HG03103 (cell line): Measurements from ENCODE around the gene VPS54.
"Not testable (repeated sequence)": the region's sequence is repeated elsewhere in the genome, so short reads cannot be mapped to it uniquely, and the experiment has no call there.

ENCODE experiments used
- ATAC-seq: cut with Tn5 transposase; IDR thresholded peaks from one replicate; pipeline ENCODE4 v1.9.1; 2021; ENCODE audit warnings: low read depth; ENCODE audit not compliant: unreplicated experiment

Gene VPS54

DNA sequence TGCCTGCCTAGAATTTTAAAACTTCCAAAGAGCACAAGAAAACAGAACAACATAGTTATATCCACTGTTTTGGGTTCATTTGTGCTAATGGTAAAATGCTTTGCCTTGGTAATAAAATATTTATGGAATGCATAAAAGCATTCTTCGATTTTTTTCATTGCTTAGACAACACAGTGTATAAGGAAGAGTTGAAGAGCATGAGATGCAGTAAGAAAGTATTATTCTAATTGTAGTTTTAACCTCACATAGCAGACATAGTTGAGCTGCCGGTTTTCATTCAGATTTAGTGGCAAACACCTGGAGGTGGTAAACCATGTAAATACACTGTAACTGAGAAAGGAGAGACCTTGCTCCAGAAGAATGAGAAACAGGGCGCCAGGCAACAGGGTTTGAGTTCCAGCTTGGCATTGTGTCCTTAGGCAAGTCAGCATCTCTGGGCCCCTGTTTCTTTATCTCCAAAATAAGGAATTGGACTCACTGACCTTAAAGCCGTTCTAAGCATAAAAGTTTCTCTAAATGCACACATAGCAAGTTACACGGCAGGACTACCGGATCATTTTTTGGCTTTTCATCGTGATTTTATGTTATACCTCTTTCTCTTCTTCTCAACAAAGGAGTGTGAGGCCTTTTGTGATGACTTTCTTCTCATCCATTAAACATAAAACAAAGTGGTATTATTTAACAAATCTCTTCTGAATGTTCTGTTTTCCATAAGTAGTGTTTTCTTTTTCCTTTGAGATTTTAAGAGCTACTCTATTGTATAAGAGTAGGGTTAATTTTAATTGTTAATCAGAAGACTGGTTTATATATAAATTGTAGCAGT is 169.6 kb downstream of the VPS54 start:
- no peak for ATAC-seq

DNA sequence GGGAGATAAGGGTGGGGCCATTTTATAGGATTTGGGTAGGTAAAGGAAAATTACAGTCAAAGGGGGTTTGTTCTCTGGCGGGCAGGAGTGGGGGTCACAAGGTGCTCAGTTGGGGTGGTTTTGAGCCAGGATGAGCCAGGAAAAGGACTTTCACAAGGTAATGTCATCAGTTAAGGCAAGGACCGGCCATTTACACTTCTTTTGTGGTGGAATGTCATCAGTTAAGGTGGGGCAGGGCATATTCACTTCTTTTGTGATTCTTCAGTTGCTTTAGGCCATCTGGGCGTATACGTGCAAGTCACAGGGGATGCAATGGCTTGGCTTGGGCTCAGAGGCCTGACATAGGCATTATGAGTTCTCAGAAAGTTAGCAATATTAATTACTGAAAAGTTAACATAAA is 171.7 kb downstream of the VPS54 start:
- not testable (repeated sequence) for ATAC-seq

DNA sequence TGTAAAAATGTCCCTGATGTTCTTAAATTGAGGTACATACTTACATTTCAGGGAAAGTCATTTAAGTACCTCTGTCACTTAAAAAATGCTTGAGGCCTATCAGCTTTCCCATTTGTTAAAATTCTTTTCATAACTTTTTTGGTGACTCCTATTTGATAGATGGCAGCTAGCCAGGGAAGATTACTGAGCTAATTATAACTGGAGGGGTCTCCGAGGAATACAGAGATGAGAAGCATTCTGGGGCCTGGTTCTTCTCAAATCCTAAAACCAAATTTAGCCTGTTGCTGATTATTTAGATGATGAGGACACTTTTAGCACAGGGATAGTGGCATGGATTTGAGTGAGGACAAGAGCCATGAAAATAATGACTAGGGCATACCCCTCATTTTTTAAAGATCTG is 172.7 kb downstream of the VPS54 start:
- no peak for ATAC-seq

DNA sequence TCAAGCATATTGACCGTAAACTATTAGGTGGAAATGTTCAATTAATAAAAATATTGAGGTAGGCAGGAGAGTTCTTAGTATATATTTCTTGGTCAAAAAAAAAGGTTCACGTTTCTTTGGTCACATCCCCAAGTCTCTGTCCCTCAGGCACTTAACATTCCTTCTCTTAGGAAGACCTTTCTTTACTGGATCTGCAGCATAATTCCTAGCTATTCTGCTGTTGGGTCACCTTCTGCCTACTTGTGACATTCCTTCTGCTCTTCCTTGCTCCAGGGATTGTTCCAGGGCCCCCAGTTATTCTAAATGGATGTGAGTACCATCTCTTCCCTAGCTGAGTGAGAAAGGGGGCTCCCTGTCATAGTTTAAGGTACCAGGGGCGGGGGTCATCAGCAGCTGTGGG is 173.4 kb downstream of the VPS54 start:
- no peak for ATAC-seq

DNA sequence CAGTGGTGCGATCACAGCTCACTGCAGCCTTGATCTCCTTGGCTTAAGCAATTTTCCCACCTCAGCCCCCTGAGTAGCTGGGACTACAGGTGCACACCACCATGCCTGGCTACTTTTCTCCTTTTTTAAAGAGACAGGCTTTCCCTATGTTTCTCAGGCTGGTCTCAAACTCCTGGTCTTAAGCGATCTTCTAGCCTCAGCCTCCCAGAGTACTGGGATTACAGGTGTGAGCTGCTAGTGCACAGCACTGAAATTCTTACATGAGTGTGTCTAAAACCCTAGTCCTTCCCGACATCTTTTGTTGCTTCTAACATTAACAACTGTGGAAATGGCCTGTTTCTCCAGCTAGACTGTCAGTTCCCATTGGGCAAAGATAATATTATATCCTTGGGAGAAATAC is 174.6 kb downstream of the VPS54 start:
- no peak for ATAC-seq

DNA sequence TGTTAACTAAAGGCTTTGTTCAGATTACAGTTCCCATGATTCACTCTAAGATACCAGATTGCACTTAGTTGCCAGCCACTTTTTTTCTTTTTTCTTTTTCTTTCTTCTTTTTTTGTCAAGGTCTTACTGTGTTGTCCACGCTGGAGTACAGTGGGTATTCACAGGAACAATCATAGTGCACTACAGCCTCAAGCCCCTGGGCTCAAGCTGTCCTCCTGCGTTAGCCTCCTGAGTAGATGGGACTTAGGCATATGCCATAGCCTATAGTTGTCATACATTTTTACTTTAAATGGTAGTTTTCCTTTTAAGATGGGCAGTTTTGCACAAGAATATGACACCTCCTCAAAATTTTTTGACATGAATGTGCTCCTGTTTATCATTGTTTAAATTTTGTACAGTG is 175.4 kb downstream of the VPS54 start:
- no peak for ATAC-seq

DNA sequence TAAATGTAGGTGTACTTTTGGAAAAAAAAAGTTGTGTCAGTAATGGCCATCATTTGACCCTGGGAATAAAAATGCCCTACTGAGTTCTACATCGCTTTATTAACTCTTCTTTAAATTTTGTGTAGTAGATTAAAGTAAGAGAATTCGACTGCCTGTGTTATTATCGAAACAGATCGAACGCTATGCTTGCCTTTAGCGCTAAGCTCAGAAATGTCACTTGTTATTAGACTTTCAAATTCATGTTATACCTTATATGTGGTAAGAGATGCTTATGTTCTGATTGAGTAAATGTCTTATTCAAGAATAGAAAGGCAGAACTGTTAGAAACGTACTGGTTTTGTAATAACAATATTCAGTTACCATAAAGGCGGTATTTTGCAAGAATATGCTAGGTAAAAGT is 176.1 kb downstream of the VPS54 start:
- ATAC-seq: no peak

DNA sequence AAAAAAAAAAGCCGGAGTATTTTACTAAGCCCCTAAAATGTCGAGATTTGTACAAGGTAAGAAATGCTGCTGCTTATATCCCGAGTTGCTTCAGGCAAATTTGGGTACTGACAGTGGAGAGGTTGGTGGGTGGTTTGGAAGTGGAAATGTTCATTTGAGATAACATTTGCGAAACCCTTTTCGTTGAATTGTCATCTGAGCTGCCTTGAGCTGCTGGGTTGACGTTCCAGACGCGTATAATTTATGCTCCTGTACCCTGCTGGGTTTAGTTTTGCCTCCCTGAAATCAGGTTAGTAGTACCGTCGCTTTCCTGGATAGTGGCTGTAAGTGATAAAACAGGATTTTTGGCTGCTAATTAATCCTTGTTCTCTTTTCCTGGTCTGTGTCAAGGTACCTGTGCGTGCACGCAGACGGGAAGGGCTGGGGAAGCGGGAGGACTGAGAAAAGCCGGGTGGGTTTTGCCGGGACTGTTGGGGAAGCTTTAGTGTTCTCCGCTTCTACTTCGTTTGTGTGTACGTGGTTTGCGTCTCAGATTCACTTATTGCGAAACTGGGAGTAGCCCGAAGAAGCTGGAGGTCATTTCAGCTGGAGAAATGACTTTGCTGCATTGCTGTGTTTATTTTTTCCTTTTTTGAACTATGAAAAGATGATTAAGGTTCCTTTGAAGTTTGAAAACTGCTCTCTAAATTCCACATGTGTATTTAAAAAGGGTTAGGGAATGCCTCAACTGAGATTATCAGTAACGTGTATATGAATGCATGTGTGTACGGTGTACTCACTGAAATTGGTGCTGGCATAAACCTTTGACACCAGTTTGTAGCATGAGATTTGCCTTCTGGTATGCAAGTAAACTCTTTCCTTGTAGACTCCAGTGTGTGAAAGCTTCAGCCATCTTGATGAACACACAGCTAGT is 176.8 kb downstream of the VPS54 start:
- ATAC-seq: no peak
